Fibroblast of mammary gland (primary cell): ENCODE measurements around the gene TBCB.

Source experiments
- DNase-seq: peaks from one replicate; pipeline ENCODE4 v3.0.0-alpha.2; 2010; ENCODE audit warnings: low read depth
- H3K4me3 ChIP-seq: 2 replicates; pipeline ENCODE4 v1.5.1; 2011; ENCODE audit warnings: low read depth, mild to moderate bottlenecking, low read length, moderate library complexity; ENCODE audit not compliant: control insufficient read depth
- TF ChIP-seq, protein P1 (sequence below): conservative IDR thresholded peaks from 2 replicates; pipeline ENCODE4 v1.5.1; 2011; ENCODE audit warnings: low read depth, low read length, inconsistent platforms; ENCODE audit not compliant: control insufficient read depth, insufficient read depth

The TBCB gene

GRCh38 chr19:36081385-36081784, 33.9 kb upstream of the TBCB start:
- H3K4me3 ChIP-seq = no peak overlapping the region
- peak; percentile 9 for DNase-seq
- TF ChIP-seq, protein P1, sequence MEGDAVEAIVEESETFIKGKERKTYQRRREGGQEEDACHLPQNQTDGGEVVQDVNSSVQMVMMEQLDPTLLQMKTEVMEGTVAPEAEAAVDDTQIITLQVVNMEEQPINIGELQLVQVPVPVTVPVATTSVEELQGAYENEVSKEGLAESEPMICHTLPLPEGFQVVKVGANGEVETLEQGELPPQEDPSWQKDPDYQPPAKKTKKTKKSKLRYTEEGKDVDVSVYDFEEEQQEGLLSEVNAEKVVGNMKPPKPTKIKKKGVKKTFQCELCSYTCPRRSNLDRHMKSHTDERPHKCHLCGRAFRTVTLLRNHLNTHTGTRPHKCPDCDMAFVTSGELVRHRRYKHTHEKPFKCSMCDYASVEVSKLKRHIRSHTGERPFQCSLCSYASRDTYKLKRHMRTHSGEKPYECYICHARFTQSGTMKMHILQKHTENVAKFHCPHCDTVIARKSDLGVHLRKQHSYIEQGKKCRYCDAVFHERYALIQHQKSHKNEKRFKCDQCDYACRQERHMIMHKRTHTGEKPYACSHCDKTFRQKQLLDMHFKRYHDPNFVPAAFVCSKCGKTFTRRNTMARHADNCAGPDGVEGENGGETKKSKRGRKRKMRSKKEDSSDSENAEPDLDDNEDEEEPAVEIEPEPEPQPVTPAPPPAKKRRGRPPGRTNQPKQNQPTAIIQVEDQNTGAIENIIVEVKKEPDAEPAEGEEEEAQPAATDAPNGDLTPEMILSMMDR = no peak

GRCh38 chr19:36081894-36082293, 33.4 kb upstream of the TBCB start:
- DNase-seq = peak; percentile 58
- no peak overlapping the region for H3K4me3 ChIP-seq
- TF ChIP-seq, protein P1 = no peak

DNA sequence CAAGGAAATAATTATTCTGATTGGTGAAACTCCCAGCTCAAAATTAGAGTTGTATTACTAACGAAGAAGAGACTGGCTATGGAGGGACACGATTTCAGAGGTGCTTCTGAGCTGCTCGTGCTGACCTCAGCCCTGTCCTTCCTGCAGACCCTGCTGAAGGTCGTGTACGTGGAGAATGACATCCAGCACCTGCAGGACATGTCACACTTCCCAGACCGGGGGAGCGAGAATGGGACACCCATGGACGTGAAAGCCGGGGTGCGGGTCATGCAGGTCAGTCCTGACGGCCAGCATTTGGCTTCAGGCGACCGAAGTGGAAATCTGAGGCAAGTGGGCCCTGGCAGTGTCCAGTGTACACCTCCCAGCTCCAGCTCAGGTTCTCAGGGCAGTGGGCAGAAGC, 32.4 kb upstream of the TBCB start:
- DNase-seq = no peak
- H3K4me3 ChIP-seq = no peak overlapping the region
- TF ChIP-seq, protein P1 = no peak

DNA sequence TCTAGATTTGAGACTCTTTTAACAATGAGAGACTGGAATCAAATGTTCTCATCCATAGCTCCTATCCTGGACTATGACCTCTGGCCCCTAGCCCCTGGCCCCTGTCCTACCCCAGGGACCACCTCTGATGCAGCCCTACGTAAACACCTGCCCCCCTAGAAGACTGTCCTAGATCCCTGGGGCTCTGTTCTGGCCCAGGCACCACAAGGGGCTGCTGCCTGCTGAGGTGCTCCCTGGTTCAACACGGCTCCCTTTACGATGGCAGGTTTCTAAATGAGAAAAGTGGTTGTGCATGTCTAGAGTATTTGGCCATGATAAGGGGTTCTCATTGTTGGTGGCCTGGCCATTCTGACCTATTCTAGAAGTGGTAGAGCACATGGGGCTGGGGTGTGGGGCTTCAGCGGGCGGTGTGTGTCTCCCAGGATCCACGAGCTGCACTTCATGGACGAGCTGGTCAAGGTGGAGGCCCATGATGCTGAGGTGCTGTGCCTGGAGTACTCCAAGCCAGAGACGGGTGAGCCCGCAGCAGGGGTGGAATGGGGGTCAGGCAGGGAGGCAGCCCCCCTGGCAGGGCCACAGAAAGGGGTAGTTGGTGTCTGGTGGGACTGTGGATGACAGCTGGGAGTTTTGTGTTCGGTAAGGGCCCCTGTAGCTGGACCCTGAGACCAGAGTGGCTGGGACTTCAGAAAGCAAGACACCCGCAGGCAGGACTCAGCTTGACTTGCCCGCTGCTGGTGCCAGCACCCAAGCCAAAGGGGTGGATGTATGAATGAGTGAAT, 30.8 kb upstream of the TBCB start:
- no peak for DNase-seq
- TF ChIP-seq, protein P1 = no peak
- no peak overlapping the region for H3K4me3 ChIP-seq

- TF ChIP-seq, protein P1 = no peak
- no peak for DNase-seq
- no peak overlapping the region for H3K4me3 ChIP-seq
Measured at GRCh38 chr19:36086326-36086725, 28.9 kb upstream of the TBCB start.

GRCh38 chr19:36089847-36090246, 25.4 kb upstream of the TBCB start:
- no peak overlapping the region for H3K4me3 ChIP-seq
- TF ChIP-seq, protein P1 = no peak

More at GRCh38 chr19:36089847-36090246, 25.4 kb upstream of the TBCB start:
- no peak for DNase-seq
